HL-60 (cell line): ENCODE data around the gene NTHL1.

ENCODE experiments used
- DNase-seq, 2 experiments: peaks; one replicate each; pipeline ENCODE4 v3.0.0-alpha.2; 2010 to 2020; ENCODE audit warnings: low read depth in 1 of 2, low spot score in 1 of 2
- H3K27ac ChIP-seq: fragments of 250-450 bp; sonication (Bioruptor Pico); replicated peaks from 2 replicates; pipeline ENCODE4 v1.5.1; 2020; ENCODE audit warnings: mild to moderate bottlenecking, moderate library complexity
- H3K27me3 ChIP-seq: fragments of 250-450 bp; sonication (Bioruptor Pico); 2 replicates; pipeline ENCODE4 v1.5.1; 2021; ENCODE audit warnings: mild to moderate bottlenecking, moderate library complexity; ENCODE audit not compliant: insufficient read depth, poor library complexity, severe bottlenecking
- H3K4me3 ChIP-seq: replicated peaks from 2 replicates; pipeline ENCODE4 v1.5.1; 2011; ENCODE audit warnings: mild to moderate bottlenecking, control low read depth, low read length; ENCODE audit not compliant: insufficient read depth
- CTCF ChIP-seq: IDR thresholded peaks from one replicate; pipeline ENCODE4 v1.5.1; 2011; ENCODE audit warnings: low read length, control low read depth, inconsistent platforms; ENCODE audit not compliant: insufficient read depth
- GABPA ChIP-seq: IDR thresholded peaks from 2 replicates; pipeline ENCODE4 v1.6.1; 2012; ENCODE audit warnings: low read depth
- POLR2AphosphoS5 ChIP-seq: IDR thresholded peaks from 2 replicates; pipeline ENCODE4 v1.6.1; 2012; ENCODE audit warnings: low read depth
- REST ChIP-seq: IDR thresholded peaks from 2 replicates; pipeline ENCODE4 v1.6.1; 2012; ENCODE audit warnings: low read depth; ENCODE audit not compliant: insufficient replicate concordance
- SPI1 ChIP-seq: IDR thresholded peaks from 2 replicates; pipeline ENCODE4 v1.6.1; 2012; ENCODE audit warnings: low read depth, mild to moderate bottlenecking, borderline replicate concordance

NTHL1 gene

GRCh38 chr16:2002406-2003230, 45.0 kb downstream of the NTHL1 start:
- Histone ChIP-seq H3K27me3 (no peaks in the 10 kb centered on the region), H3K4me3 (no peak overlapping the region), H3K27ac (no peak overlapping the region)
- TF ChIP-seq POLR2AphosphoS5: 0 out of 2 replicates have a peak, but pooled peaks have one; percentile 12
- TF ChIP-seq GABPA: no peak
- no peak for TF ChIP-seq CTCF
- DNase-seq: no peak

- Histone ChIP-seq H3K4me3 (no peak overlapping the region), H3K27ac (no peak overlapping the region)
- TF ChIP-seq POLR2AphosphoS5: no peak
- no peak for TF ChIP-seq REST
- no peak for TF ChIP-seq GABPA
- TF ChIP-seq CTCF: no peak
- TF ChIP-seq SPI1: no peak
These were observed 45.9 kb downstream of the NTHL1 start for GRCh38 chr16:2001456-2002355.

GRCh38 chr16:2001035-2001434, 46.6 kb downstream of the NTHL1 start:
- H3K27me3 ChIP-seq: no peaks in the 10 kb centered on the region
- no peak overlapping the region for H3K27ac ChIP-seq
- H3K4me3 ChIP-seq: no peak overlapping the region
- no peak for TF ChIP-seq GABPA
- TF ChIP-seq CTCF: no peak
- TF ChIP-seq REST: no peak
- TF ChIP-seq SPI1: no peak
- no peak for TF ChIP-seq POLR2AphosphoS5
- no peak for DNase-seq

More at GRCh38 chr16:2001456-2002355, 45.9 kb downstream of the NTHL1 start:
- DNase-seq: no peak
- H3K27me3 ChIP-seq: no peaks in the 10 kb centered on the region
